Astrocyte (in vitro differentiated cells and primary cell): ENCODE measurements around the gene TTC31. TPM values are rescaled to one million over a fixed set of nuclear protein-coding genes. Genes with fewer than 3 reads are reported as not detected.

ENCODE experiments used
- DNase-seq: peaks from one replicate; pipeline ENCODE4 v3.0.0-alpha.2; 2010; ENCODE audit warnings: low read depth
- FAIRE-seq: peaks from 2 replicates; lab custom pipeline; 2011; peaks lifted over from hg19 to GRCh38; lab: Jason Lieb, UNC
- H2AFZ ChIP-seq: 2 replicates; pipeline ENCODE4 v1.6.0; 2012; ENCODE audit warnings: low read depth, low read length, inconsistent platforms
- H3K27ac ChIP-seq: 2 replicates; pipeline ENCODE4 v1.5.1; 2011; ENCODE audit warnings: low read depth, low read length, inconsistent platforms
- H3K27me3 ChIP-seq: 2 replicates; pipeline ENCODE4 v1.6.0; 2011; ENCODE audit warnings: low read length, inconsistent platforms; ENCODE audit not compliant: insufficient read depth
- H3K36me3 ChIP-seq: 2 replicates; pipeline ENCODE4 v1.5.1; 2011; ENCODE audit warnings: low read length, inconsistent platforms; ENCODE audit not compliant: insufficient read depth
- H3K4me1 ChIP-seq: 2 replicates; pipeline ENCODE4 v1.5.1; 2011; ENCODE audit warnings: low read length, inconsistent platforms; ENCODE audit not compliant: insufficient read depth
- H3K4me2 ChIP-seq: 2 replicates; pipeline ENCODE4 v1.6.0; 2012; ENCODE audit warnings: low read length, inconsistent platforms
- H3K4me3 ChIP-seq: 2 replicates; pipeline ENCODE4 v1.5.1; 2011; ENCODE audit warnings: low read depth, mild to moderate bottlenecking, low read length, inconsistent platforms; ENCODE audit not compliant: insufficient read depth
- H3K79me2 ChIP-seq: 2 replicates; pipeline ENCODE4 v1.6.0; 2012; ENCODE audit warnings: mild to moderate bottlenecking, low read length, inconsistent platforms; ENCODE audit not compliant: insufficient read depth
- H3K9ac ChIP-seq: 2 replicates; pipeline ENCODE4 v1.6.0; 2012; ENCODE audit warnings: mild to moderate bottlenecking, low read length, inconsistent platforms
- H3K9me3 ChIP-seq: 2 replicates; pipeline ENCODE4 v1.5.1; 2012; ENCODE audit warnings: low read depth, mild to moderate bottlenecking, low read length, inconsistent platforms; ENCODE audit not compliant: insufficient read depth
- H4K20me1 ChIP-seq: 2 replicates; pipeline ENCODE4 v1.6.0; 2012; ENCODE audit warnings: low read length, inconsistent platforms; ENCODE audit not compliant: insufficient read depth
- H3K27ac Mint-ChIP-seq: one replicate; pipeline ENCODE4 v1.8.0; 2021; ENCODE audit warnings: mild to moderate bottlenecking, mixed read lengths; ENCODE audit not compliant: unreplicated experiment
- H3K27me3 Mint-ChIP-seq: one replicate; pipeline ENCODE4 v1.8.0; 2021; ENCODE audit warnings: low read depth, mixed read lengths; ENCODE audit not compliant: unreplicated experiment
- H3K36me3 Mint-ChIP-seq: one replicate; pipeline ENCODE4 v1.8.0; 2021; ENCODE audit warnings: low read depth, mixed read lengths; ENCODE audit not compliant: unreplicated experiment
- H3K4me1 Mint-ChIP-seq: one replicate; pipeline ENCODE4 v1.8.0; 2021; ENCODE audit warnings: low read depth, mixed read lengths; ENCODE audit not compliant: unreplicated experiment
- H3K4me3 Mint-ChIP-seq: one replicate; pipeline ENCODE4 v1.8.0; 2021; ENCODE audit warnings: mild to moderate bottlenecking, moderate library complexity, mixed read lengths; ENCODE audit not compliant: unreplicated experiment
- H3K9me3 Mint-ChIP-seq: one replicate; pipeline ENCODE4 v1.8.0; 2021; ENCODE audit warnings: mild to moderate bottlenecking, mixed read lengths; ENCODE audit not compliant: unreplicated experiment
- EZH2 ChIP-seq: IDR thresholded peaks from 2 replicates; pipeline ENCODE4 v1.6.1; 2012; ENCODE audit warnings: mild to moderate bottlenecking, low read length, inconsistent platforms; ENCODE audit not compliant: insufficient read depth
- total RNA-seq: library from RNA; stranded (reverse); gene quantifications from 2 replicates; pipeline ENCODE4 v1.2.1, GENCODE V29; 2021
- TF ChIP-seq, protein P1 (sequence below): IDR thresholded peaks from 2 replicates; pipeline ENCODE4 v1.5.1; 2011; ENCODE audit warnings: low read depth, mild to moderate bottlenecking, inconsistent platforms, low read length, moderate library complexity; ENCODE audit not compliant: insufficient read depth

TTC31 gene
- total RNA-seq, 1 donor from 2014 or later, result 12.0 TPM

DNA sequence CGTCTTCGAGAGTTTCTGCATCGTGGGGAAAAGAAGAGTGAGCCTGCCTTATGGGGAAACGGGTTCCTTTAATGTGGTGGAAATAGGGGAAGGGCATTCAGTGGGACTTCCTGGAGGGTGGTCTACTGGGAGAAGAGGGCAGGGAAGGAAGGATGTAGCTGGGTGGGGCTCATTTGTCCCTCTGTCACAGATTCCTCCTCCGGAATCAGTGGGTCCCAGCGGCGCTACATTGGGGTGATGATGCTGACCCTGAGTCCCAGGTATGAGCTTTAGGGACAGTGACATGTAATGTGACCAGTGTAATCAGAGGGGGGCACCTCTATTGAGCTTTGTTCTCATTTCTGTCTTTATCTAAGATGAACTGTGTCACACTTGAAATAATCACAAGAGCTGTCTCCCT, 48.8 kb downstream of the TTC31 start:
- no peak overlapping the region for H2AFZ ChIP-seq
- no peaks in the 10 kb centered on the region for H3K9me3 ChIP-seq
- peak overlapping the region; percentile 96 for H3K4me3 Mint-ChIP-seq
- no peak overlapping the region for H3K27ac ChIP-seq
- H3K4me2 ChIP-seq, result peak overlapping the region; percentile 98
- no peak for DNase-seq
- peaks cover 13% of the 10 kb centered on the region for H3K36me3 Mint-ChIP-seq
- peaks cover 19% of the 10 kb centered on the region for H3K4me1 ChIP-seq
- H3K79me2 ChIP-seq, result peaks cover 41% of the 10 kb centered on the region
- H3K27me3 ChIP-seq, result no peaks in the 10 kb centered on the region
- H3K36me3 ChIP-seq, result peaks cover 25% of the 10 kb centered on the region
- no peak overlapping the region for H3K4me3 ChIP-seq
- no peaks in the 10 kb centered on the region for H3K27me3 Mint-ChIP-seq
- peaks cover 42% of the 10 kb centered on the region for H4K20me1 ChIP-seq
- peak overlapping the region; percentile 93 for H3K9ac ChIP-seq
- no peak for TF ChIP-seq EZH2
- TF ChIP-seq, protein P1, sequence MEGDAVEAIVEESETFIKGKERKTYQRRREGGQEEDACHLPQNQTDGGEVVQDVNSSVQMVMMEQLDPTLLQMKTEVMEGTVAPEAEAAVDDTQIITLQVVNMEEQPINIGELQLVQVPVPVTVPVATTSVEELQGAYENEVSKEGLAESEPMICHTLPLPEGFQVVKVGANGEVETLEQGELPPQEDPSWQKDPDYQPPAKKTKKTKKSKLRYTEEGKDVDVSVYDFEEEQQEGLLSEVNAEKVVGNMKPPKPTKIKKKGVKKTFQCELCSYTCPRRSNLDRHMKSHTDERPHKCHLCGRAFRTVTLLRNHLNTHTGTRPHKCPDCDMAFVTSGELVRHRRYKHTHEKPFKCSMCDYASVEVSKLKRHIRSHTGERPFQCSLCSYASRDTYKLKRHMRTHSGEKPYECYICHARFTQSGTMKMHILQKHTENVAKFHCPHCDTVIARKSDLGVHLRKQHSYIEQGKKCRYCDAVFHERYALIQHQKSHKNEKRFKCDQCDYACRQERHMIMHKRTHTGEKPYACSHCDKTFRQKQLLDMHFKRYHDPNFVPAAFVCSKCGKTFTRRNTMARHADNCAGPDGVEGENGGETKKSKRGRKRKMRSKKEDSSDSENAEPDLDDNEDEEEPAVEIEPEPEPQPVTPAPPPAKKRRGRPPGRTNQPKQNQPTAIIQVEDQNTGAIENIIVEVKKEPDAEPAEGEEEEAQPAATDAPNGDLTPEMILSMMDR, result no peak
- no peak overlapping the region for H3K27ac Mint-ChIP-seq
- FAIRE-seq, result no peak
- H3K9me3 Mint-ChIP-seq, result no peaks in the 10 kb centered on the region
- peaks cover 11% of the 10 kb centered on the region for H3K4me1 Mint-ChIP-seq

- Histone ChIP-seq H3K4me2 (no peak overlapping the region), H3K27ac (no peak overlapping the region), H3K9ac (no peak overlapping the region), H2AFZ (no peak overlapping the region), H4K20me1 (peaks cover 36% of the 10 kb centered on the region), H3K27me3 (no peaks in the 10 kb centered on the region), H3K4me3 (no peak overlapping the region), H3K4me1 (peaks cover 19% of the 10 kb centered on the region), H3K79me2 (peaks cover 37% of the 10 kb centered on the region), H3K9me3 (no peaks in the 10 kb centered on the region), H3K36me3 (peaks cover 20% of the 10 kb centered on the region)
- no peak overlapping the region for H3K4me3 Mint-ChIP-seq
- peaks cover 13% of the 10 kb centered on the region for H3K4me1 Mint-ChIP-seq
- H3K27me3 Mint-ChIP-seq, result no peaks in the 10 kb centered on the region
- FAIRE-seq, result no peak
- no peak for DNase-seq
- no peak overlapping the region for H3K27ac Mint-ChIP-seq
- H3K36me3 Mint-ChIP-seq, result peaks cover 10% of the 10 kb centered on the region
- no peak for TF ChIP-seq EZH2
- TF ChIP-seq, protein P1, result peak; percentile 7
- H3K9me3 Mint-ChIP-seq, result no peaks in the 10 kb centered on the region
These were observed 49.3 kb downstream of the TTC31 start for GRCh38 chr2:74532222-74532621.

GRCh38 chr2:74533464-74533863, 50.6 kb downstream of the TTC31 start:
- H3K9ac ChIP-seq, result no peak overlapping the region
- Mint-ChIP-seq H3K4me3 (peak overlapping the region; percentile 1), H3K9me3 (no peaks in the 10 kb centered on the region), H3K36me3 (peaks cover 10% of the 10 kb centered on the region), H3K4me1 (peaks cover 8% of the 10 kb centered on the region), H3K27ac (no peak overlapping the region), H3K27me3 (no peaks in the 10 kb centered on the region)
- no peak for FAIRE-seq
- peaks cover 25% of the 10 kb centered on the region for H3K79me2 ChIP-seq
- peaks cover 11% of the 10 kb centered on the region for H3K36me3 ChIP-seq
- H3K9me3 ChIP-seq, result no peaks in the 10 kb centered on the region
- H3K4me2 ChIP-seq, result no peak overlapping the region
- H3K27ac ChIP-seq, result no peak overlapping the region
- no peak for DNase-seq
- peaks cover 24% of the 10 kb centered on the region for H4K20me1 ChIP-seq
- H3K4me1 ChIP-seq, result peaks cover 13% of the 10 kb centered on the region
- no peak overlapping the region for H2AFZ ChIP-seq
- TF ChIP-seq, protein P1, result no peak
- no peak for TF ChIP-seq EZH2
- H3K27me3 ChIP-seq, result no peaks in the 10 kb centered on the region
- no peak overlapping the region for H3K4me3 ChIP-seq
